ENCODE measurements around the gene SLC38A3. TPM values are rescaled to one million over a fixed set of nuclear protein-coding genes. Genes with fewer than 3 reads are reported as not detected.

The SLC38A3 gene
- polyA plus RNA-seq, 1 donor = 2.0 TPM

DNA sequence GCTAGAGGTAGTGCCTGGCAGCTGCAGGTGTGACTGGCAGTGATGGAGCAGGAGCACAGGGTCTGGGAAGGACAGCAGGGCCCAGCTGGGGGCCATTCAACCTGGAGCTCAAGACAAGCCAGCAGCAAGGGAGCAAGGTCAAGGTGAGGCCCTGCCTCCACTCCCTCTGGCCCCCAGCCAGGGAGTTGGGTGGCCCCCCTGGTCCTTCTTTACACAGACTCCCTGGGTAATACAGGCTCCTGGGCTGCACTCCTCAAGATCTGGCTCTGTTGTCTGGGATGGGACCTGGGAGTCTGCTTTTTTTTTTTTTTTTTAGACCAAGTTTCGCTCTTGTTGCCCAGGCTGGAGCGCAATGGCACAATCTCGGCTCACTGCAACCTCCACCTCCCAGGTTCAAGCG, 45.4 kb downstream of the SLC38A3 start:
- H3K4me1 ChIP-seq (ENCODE audit: control insufficient read depth, insufficient read depth, low read length) = peaks cover 37% of the 10 kb centered on the region
- DNase-seq = no peak
- no peaks in the 10 kb centered on the region for H3K27me3 ChIP-seq (ENCODE audit: control insufficient read depth, insufficient read depth, low read length)
- H3K36me3 ChIP-seq (ENCODE audit: control insufficient read depth, insufficient read depth, low read length) = peaks cover 66% of the 10 kb centered on the region
- no peak overlapping the region for H3K27ac ChIP-seq (ENCODE audit: low read length)
- H3K9me3 ChIP-seq (ENCODE audit: control insufficient read depth, low read depth, low read length) = no peaks in the 10 kb centered on the region
- no CpG with 5 or more reads among the region's 4 CpGs for WGBS (ENCODE audit: insufficient coverage, low lambda C conversion rate)
- H3K4me3 ChIP-seq (ENCODE audit: low read length) = no peak overlapping the region

GRCh38 chr3:50251220-50251619, 46.1 kb downstream of the SLC38A3 start:
- no peaks in the 10 kb centered on the region for H3K9me3 ChIP-seq (ENCODE audit: control insufficient read depth, low read depth, low read length)
- no CpG with 5 or more reads among the region's 8 CpGs for WGBS (ENCODE audit: insufficient coverage, low lambda C conversion rate)
- peaks cover 32% of the 10 kb centered on the region for H3K4me1 ChIP-seq (ENCODE audit: control insufficient read depth, insufficient read depth, low read length)
- no peak for DNase-seq
- H3K36me3 ChIP-seq (ENCODE audit: control insufficient read depth, insufficient read depth, low read length) = peaks cover 72% of the 10 kb centered on the region
- no peaks in the 10 kb centered on the region for H3K27me3 ChIP-seq (ENCODE audit: control insufficient read depth, insufficient read depth, low read length)
- H3K4me3 ChIP-seq (ENCODE audit: low read length) = no peak overlapping the region
- no peak overlapping the region for H3K27ac ChIP-seq (ENCODE audit: low read length)

DNA sequence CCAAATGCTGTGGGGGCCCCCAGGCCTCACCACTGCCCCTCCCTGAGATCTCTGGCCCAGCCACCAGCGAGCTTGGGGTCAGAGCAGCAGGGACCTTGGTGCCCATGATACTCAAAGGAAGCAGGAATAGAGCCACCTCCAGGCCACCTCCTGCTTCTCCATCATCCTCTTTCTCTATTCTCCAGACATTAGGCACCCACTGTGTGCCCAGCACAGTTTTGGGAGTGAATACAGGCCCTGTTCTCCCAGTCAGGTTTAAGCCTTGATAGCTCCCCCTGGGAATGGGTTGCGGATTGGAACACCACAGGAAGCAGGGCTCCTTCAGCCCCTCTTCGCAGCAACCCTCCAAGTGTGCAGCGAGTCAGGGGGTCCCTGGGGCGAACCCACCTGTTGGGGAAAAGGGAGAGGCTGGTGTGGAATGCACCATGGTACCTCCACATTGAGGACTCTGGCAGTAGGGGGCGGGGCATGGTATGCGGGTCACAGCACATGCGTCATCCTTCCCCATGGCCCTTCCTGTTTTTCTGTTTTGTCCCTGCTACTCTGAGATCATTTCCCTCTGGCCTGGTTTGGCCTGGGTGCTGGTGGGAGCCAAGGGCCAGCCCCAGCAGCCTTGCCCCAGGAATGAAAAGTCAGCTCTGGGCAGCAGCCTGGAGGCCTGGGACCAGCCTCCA, 49.6 kb downstream of the SLC38A3 start:
- no peaks in the 10 kb centered on the region for H3K27me3 ChIP-seq (ENCODE audit: control insufficient read depth, insufficient read depth, low read length)
- no peak for DNase-seq
- no peak overlapping the region for H3K27ac ChIP-seq (ENCODE audit: low read length)
- WGBS (ENCODE audit: insufficient coverage, low lambda C conversion rate) = no CpG with 5 or more reads among the region's 8 CpGs
- no peak overlapping the region for H3K4me3 ChIP-seq (ENCODE audit: low read length)
- H3K9me3 ChIP-seq (ENCODE audit: control insufficient read depth, low read depth, low read length) = peaks cover 11% of the 10 kb centered on the region
- H3K4me1 ChIP-seq (ENCODE audit: control insufficient read depth, insufficient read depth, low read length) = peaks cover 10% of the 10 kb centered on the region
- peaks cover 74% of the 10 kb centered on the region for H3K36me3 ChIP-seq (ENCODE audit: control insufficient read depth, insufficient read depth, low read length)

- no peak overlapping the region for H3K27ac ChIP-seq (ENCODE audit: low read length)
- DNase-seq = no peak
- peaks cover 11% of the 10 kb centered on the region for H3K9me3 ChIP-seq (ENCODE audit: control insufficient read depth, low read depth, low read length)
- peaks cover 10% of the 10 kb centered on the region for H3K4me1 ChIP-seq (ENCODE audit: control insufficient read depth, insufficient read depth, low read length)
- H3K36me3 ChIP-seq (ENCODE audit: control insufficient read depth, insufficient read depth, low read length) = peaks cover 73% of the 10 kb centered on the region
- WGBS (ENCODE audit: insufficient coverage, low lambda C conversion rate) = no CpG with 5 or more reads among the region's 9 CpGs
- H3K4me3 ChIP-seq (ENCODE audit: low read length) = no peak overlapping the region
- H3K27me3 ChIP-seq (ENCODE audit: control insufficient read depth, insufficient read depth, low read length) = no peaks in the 10 kb centered on the region
These were observed 50.2 kb downstream of the SLC38A3 start for GRCh38 chr3:50255251-50255615.

- WGBS (ENCODE audit: insufficient coverage, low lambda C conversion rate) = no CpG with 5 or more reads among the region's 20 CpGs
- Histone ChIP-seq H3K4me1 (ENCODE audit: control insufficient read depth, insufficient read depth, low read length) (peaks cover 22% of the 10 kb centered on the region), H3K27me3 (ENCODE audit: control insufficient read depth, insufficient read depth, low read length) (no peaks in the 10 kb centered on the region), H3K9me3 (ENCODE audit: control insufficient read depth, low read depth, low read length) (peaks cover 11% of the 10 kb centered on the region), H3K36me3 (ENCODE audit: control insufficient read depth, insufficient read depth, low read length) (peaks cover 61% of the 10 kb centered on the region), H3K4me3 (ENCODE audit: low read length) (no peak overlapping the region), H3K27ac (ENCODE audit: low read length) (no peak overlapping the region)
- DNase-seq = no peak
These were observed 52.2 kb downstream of the SLC38A3 start for GRCh38 chr3:50256978-50257890.

DNA sequence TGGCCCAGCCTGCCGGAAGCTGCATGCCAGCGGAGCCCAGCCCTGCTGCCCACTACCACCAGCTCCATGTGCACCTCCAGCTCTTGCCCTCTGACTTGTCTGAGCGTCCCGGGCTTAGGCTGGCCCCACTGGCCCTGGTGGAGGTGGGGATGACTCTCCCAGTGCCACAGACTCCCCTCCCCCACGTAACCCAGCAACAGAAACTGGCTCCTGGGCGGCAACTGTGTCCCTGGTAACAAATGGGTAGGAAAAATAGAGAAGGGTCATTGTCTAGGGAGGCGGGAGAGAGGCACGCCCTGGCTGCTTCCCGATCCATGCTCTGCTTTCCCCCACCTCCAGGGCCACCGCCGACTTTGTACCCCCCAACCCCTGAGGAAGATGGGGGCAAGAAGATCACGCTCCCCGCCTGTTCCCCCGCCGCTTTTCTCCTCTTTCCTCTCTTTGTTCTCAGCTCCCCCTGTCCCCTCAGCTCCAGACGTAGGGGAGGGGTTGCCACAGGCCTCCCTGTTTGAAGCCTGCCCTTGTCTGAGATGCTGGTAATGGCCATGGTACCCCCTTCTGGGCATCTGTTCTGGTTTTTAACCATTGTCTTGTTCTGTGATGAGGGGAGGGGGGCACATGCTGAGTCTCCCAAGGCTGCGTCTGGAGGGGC, 53.1 kb downstream of the SLC38A3 start:
- H3K36me3 ChIP-seq (ENCODE audit: control insufficient read depth, insufficient read depth, low read length) = peaks cover 52% of the 10 kb centered on the region
- H3K27me3 ChIP-seq (ENCODE audit: control insufficient read depth, insufficient read depth, low read length) = no peaks in the 10 kb centered on the region
- peaks cover 22% of the 10 kb centered on the region for H3K4me1 ChIP-seq (ENCODE audit: control insufficient read depth, insufficient read depth, low read length)
- WGBS (ENCODE audit: insufficient coverage, low lambda C conversion rate) = 80% methylated on average over 2 of the region's 17 CpGs
- DNase-seq = no peak
- H3K4me3 ChIP-seq (ENCODE audit: low read length) = no peak overlapping the region
- H3K27ac ChIP-seq (ENCODE audit: low read length) = no peak overlapping the region
- peaks cover 11% of the 10 kb centered on the region for H3K9me3 ChIP-seq (ENCODE audit: control insufficient read depth, low read depth, low read length)

DNA sequence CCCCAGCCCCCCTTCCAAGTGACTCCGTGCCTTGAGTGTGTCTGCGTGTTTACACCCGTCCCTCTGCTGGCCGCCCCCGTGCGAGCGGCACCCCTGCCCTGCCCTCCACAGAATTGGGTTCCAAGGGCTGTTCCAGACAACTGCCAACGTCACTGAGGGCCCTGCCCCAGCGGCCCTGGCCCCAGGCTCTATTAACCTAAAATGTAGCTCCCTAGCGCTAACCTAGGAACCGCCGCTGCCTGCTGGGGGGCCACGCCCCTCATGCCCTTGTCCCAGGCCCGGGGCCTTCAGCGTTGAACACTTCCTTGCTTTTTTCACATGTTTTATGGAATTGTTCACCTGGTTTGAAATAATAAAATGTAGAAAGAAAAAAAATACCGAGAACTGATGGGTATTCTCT, 53.9 kb downstream of the SLC38A3 start:
- Histone ChIP-seq H3K27ac (ENCODE audit: low read length) (peak overlapping the region; percentile 25), H3K4me1 (ENCODE audit: control insufficient read depth, insufficient read depth, low read length) (peaks cover 25% of the 10 kb centered on the region), H3K4me3 (ENCODE audit: low read length) (no peak overlapping the region), H3K36me3 (ENCODE audit: control insufficient read depth, insufficient read depth, low read length) (peaks cover 49% of the 10 kb centered on the region), H3K27me3 (ENCODE audit: control insufficient read depth, insufficient read depth, low read length) (no peaks in the 10 kb centered on the region), H3K9me3 (ENCODE audit: control insufficient read depth, low read depth, low read length) (peaks cover 11% of the 10 kb centered on the region)
- DNase-seq = no peak
- WGBS (ENCODE audit: insufficient coverage, low lambda C conversion rate) = 65% methylated on average over 2 of the region's 16 CpGs

DNA sequence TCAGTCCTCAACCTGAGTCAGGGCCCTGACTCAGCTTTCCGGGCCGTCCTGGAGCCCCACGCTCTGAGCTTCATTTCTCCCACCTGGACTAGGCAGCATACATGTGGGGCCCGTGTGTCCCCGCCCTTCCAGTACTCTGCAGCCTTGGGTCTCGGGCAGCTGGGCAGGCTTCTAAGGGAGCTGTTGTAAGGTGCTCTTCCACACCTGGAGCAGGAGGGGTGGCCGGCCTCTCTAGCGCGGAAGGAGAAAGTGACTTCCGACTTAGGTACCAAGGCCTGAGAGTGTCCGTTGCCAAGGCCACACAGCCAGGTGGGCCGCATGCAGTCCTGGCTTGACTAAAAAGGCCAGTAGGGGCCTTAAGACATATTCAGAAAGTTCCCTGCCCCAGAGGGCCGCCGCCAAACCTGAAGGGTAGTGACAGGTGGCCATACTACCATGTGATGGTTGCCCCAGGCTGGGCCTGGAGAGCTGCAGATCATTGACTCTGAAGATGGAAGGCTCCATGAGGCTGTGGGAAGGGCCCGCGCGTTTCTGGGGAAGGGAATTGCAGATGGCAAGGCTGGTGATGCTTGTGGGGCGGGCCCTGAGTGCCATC, 54.5 kb downstream of the SLC38A3 start:
- Histone ChIP-seq H3K9me3 (ENCODE audit: control insufficient read depth, low read depth, low read length) (peaks cover 11% of the 10 kb centered on the region), H3K27ac (ENCODE audit: low read length) (peak overlapping the region; percentile 46), H3K36me3 (ENCODE audit: control insufficient read depth, insufficient read depth, low read length) (peaks cover 44% of the 10 kb centered on the region), H3K27me3 (ENCODE audit: control insufficient read depth, insufficient read depth, low read length) (no peaks in the 10 kb centered on the region), H3K4me1 (ENCODE audit: control insufficient read depth, insufficient read depth, low read length) (peaks cover 30% of the 10 kb centered on the region), H3K4me3 (ENCODE audit: low read length) (no peak overlapping the region)
- no peak for DNase-seq
- WGBS (ENCODE audit: insufficient coverage, low lambda C conversion rate) = no CpG with 5 or more reads among the region's 18 CpGs

DNA sequence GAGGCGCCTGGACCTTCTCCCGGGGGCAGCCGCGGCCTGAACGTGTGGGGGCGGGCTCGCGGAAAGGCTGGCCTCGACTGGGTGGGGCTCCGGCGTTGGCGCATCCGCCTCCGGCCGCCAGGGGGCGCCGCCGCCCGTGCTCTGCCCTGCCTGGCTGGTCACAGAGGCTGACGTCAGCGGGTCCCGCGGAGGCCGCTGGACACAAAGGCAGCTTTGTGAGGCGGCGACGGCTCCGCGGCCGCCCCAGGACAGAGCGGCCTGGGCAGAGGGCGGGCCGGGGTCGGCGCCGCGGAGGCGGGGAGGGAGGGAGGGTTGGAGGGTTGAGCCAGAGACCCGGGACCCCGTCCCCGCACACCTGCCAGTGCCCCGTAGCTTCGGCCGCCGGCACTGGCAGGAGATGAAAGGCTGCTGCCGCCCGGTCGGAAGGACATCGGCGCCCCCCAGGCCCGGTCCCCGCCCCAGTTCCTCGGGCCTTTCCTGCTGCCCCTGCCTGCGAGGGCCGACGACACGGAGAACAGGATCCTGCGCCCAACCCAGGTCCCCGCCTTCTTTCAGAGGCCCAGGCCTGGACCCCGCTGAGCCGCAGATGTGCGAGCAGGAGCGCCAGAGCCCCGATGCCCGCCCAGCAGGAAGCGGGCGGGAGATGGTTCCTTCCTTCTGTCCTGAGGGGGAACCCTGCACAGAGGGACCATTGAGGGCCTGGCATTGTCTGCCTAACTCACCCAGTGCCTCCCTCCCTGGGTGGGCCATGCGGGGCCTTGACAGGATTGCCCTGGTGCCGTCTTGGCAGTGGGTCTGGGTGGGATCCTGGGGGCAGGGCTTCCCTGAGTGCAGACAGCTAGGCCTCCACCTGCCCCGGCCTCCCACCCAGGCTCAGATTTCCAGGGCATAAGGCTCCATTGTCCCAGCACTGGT, 55.2 kb downstream of the SLC38A3 start:
- Histone ChIP-seq H3K4me1 (ENCODE audit: control insufficient read depth, insufficient read depth, low read length) (peaks cover 38% of the 10 kb centered on the region), H3K4me3 (ENCODE audit: low read length) (peak overlapping the region; percentile 73), H3K36me3 (ENCODE audit: control insufficient read depth, insufficient read depth, low read length) (peaks cover 36% of the 10 kb centered on the region), H3K27ac (ENCODE audit: low read length) (peak overlapping the region; percentile 91), H3K27me3 (ENCODE audit: control insufficient read depth, insufficient read depth, low read length) (no peaks in the 10 kb centered on the region), H3K9me3 (ENCODE audit: control insufficient read depth, low read depth, low read length) (peaks cover 11% of the 10 kb centered on the region)
- peak; percentile 94 for DNase-seq
- no CpG with 5 or more reads among the region's 70 CpGs for WGBS (ENCODE audit: insufficient coverage, low lambda C conversion rate)
